HG03354 (cell line): Measurements from ENCODE around the gene RNASE12.
"Not testable (repeated sequence)": the region's sequence is repeated elsewhere in the genome, so short reads cannot be mapped to it uniquely, and the experiment has no call there.

ENCODE experiments used
- ATAC-seq: cut with Tn5 transposase; IDR thresholded peaks from one replicate; pipeline ENCODE4 v1.9.1; 2021; ENCODE audit warnings: mild to moderate bottlenecking; ENCODE audit not compliant: unreplicated experiment, poor library complexity, severe bottlenecking

The RNASE12 gene

GRCh38 chr14:20583908-20584307, 7.3 kb downstream of the RNASE12 start:
- no peak for ATAC-seq

DNA sequence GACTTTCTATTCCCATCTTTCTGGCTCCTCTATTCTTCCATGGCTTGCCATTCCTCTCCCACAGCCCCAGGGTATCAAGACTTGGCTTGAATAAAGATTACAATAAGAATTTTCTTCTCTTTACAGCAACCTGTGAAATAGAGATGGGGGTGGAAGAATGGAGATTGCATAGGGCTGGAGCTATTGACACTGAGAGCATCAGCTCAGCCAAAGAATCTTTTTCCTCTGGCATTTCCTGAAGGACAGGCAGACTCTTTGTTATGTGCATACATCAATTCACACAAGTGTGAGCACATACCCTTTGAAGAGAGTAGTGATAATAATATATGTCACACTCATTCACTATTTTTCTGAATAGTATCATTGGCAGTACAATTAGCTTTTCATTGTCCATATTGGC, 8.0 kb downstream of the RNASE12 start:
- ATAC-seq = no peak

- no peak for ATAC-seq
Measured at GRCh38 chr14:20580242-20580641, 10.9 kb downstream of the RNASE12 start.

DNA sequence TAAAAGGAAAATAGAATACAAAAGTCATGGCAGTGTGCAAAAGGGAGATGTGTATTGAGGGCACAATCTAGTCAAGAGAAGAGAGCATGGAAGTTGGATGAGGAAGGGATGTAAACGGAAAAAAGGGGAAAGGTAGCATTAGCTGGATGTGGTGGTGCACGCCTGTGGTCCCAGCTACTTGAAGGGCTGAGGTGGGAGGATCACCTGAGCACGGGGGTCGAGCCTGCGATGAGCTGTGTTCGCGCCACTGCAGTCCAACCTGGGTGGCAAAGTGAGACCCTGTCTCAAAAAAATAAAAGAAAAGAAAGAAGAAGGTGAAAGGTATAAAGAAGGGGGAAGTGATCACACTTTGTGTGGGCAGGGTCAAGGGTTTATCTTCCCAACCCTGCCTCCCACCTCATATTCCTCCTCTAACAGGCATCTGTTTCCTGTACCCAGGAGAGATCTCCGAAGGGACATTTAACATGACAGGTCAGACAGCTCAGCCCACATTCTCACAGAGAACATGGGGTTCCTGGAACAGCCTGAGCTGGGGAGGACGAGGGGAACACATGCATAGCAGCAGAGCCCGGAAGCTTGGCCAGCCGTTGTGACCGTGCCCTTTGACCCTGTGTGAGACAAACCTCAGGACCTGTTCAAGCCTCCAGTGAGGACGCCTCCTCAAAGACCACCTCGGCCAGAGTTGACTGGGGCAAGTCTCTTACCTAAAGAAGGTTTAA, 12.2 kb downstream of the RNASE12 start:
- ATAC-seq = no peak

DNA sequence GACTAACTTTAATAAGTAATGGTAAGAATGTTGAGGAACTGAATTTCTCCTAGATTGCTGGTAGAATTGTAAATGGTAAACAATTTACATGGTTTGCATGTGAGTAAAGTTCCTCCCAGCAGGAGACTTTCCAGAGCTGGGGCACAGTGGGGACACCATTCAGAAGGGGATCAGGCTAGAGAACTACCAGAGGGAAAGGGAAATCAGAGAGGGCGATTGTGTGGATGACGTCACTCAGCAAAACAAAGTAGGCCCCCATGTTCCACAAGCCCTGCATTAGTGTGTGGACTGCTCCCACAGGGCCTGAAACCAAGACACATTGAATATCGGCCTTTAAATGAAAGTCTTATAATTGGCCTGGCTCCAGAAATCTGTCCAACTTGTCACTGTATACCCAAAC, 12.9 kb downstream of the RNASE12 start:
- no peak for ATAC-seq

DNA sequence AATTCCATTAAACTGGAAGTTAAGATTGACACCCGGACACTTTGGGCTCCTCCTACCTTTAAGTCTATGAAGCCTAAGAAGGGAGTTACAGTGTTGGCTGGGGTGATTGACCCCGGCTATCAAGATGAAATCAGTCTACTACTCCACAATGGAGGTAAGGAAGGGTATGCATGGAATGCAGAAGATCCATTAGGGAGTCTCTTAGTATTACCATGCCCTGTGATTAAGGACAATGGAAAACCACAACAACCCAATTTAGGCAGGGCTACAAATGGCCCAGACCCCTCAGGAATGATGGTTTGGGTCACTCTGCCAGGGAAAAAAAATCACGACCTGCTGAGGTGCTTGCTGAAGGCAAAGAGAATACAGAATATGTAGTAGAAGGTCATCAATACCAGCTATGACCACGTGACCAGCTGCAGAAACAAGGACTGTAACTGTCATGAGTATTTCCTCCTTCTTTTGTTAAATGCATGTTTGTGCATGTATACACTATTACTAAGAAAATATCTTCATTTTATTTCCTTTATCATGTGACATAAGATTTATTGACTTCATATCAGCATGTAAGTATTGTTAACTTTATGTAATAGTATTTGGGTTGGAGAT, 18.7 kb downstream of the RNASE12 start:
- not testable (repeated sequence) for ATAC-seq

DNA sequence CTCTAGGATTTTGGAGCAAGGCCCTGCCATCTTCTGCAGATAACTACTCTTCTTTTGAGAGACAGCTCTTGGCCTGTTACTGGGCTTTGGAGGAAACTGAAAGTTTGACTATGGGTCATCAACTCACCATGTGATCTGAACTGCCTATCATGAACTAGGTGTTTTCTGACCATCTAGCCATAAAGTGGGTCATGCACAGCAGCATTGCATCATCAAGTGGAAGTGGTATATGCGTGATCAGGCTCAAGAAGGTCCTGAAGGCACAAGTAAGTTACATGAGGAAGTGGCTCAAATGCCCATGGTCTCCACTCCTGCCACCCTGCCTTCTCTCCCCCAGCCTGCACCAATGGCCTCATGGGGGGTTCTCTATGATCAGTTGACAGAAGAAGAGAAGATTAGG, 20.5 kb downstream of the RNASE12 start:
- not testable (repeated sequence) for ATAC-seq

DNA sequence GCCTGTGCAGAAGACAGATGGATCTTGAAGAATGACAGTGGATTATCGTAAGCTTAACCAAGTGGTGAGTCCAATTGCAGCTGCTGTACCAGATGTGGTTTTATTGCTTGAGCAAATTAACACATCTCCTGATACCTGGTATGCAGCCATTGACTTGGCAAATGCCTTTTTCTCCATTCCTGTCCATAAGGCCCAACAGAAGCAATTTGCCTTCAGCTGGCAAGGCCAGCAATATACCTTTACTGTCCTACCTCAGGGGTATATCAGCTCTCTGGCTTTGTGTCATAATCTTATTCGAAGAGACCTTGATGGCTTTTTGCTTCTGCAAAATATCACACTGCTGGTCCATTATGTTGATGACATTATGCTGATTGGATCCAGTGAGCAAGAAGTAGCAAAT, 21.3 kb downstream of the RNASE12 start:
- not testable (repeated sequence) for ATAC-seq

- ATAC-seq = no peak
Measured at GRCh38 chr14:20569066-20569465, 22.1 kb downstream of the RNASE12 start.

DNA sequence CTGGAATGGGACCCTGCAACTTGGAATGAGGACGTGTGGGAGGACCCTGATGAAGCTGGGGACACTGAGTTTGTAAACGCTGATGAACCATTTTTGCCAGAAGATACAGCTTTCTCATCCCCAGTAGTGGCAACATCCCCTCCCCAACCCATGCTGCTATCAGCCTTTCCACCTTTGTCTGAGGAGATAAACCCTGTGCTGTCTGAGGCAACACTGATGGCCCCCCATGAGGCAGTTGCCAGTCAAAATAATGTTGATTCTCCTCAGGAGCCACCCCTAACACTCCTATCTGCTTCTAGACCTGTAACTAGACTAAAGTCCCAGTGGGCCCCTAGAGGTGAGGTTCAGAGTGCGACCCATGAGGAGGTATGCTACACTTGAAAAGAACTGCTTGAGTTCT, 22.8 kb downstream of the RNASE12 start:
- no peak for ATAC-seq

DNA sequence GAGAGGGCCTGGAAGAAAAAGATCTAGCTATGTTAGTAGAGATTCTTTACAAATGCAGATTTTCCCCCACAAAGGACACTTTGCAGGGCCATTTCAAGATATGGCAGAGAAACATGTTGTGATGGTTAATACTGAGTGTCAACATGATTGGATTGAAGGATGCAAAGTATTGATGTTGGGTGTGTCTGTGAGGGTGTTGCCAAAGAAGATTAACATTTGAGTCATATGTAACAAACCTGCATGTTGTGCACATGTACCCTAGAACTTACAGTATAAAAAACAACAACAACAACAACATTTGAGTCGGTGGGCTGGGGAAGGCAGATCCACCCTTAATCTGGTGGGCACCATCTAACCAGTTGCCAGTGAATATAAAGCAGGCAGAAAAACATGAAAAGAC, 24.0 kb downstream of the RNASE12 start:
- ATAC-seq = not testable (repeated sequence)

DNA sequence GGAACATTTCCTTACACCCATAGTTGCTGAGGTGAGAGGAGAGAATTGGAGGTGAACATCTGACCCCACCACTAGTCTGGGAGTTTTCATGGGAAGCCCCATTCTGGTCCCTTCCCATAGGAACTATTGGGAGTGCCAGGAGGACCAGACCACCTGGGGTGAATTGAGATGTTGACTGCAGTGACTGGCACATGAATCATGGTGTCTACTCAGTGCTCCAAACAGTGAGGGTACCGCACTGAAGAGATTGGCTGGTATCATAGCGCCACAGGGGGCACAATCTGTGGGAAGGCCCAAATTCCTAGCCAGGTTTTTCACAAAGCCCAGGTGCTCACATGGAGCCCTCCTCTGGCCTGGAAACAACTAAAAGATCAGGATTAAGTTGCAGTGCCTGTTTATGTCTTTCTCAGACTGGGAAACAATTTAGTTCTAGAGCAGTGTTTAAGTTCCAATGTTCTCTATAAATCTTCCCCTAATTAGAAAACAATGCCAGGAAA, 26.6 kb downstream of the RNASE12 start:
- no peak for ATAC-seq

GRCh38 chr14:20563971-20564370, 27.2 kb downstream of the RNASE12 start:
- ATAC-seq = no peak

DNA sequence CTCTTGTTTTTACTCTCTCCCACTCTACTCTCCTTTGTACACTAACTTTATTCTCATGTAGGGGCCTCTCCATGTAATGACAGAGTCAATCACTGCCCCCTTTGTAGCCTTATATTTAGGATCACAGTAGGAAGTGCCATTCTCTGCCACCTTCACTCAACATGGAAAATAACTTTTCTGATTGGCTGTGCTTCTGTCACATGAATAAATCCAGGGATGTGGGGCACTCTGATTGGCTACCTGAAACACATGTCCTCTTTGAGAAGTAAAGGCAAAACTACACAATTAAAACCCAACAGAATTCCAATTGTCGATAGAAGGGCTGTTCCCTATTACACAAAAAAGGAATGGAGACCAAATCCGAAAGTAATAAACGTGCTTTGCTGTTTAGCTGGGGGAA, 30.2 kb downstream of the RNASE12 start, which contains the start of gene RNASE9:
Gene RNASE9 (minus strand): TSS at position 87 of the 400 bp plus-strand sequence.
- no peak for ATAC-seq

GRCh38 chr14:20559461-20559904, 31.7 kb downstream of the RNASE12 start:
- ATAC-seq = no peak

DNA sequence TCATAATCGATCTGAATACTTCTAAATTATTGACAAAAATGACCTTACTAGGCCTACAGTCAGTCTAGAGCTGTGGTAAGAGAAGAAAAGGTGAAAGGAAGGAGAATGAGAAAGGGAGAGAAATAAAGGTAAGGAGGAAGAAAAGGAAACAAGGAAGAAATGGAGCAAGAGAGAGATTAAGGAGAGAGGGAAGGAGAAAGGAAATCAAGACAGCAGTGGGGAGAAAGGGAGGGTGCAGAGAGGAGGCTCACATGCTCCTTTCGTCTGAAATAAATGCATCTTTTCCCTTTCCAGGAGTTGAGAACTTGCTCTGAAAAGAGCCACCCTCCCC, 34.0 kb downstream of the RNASE12 start:
- ATAC-seq = no peak

DNA sequence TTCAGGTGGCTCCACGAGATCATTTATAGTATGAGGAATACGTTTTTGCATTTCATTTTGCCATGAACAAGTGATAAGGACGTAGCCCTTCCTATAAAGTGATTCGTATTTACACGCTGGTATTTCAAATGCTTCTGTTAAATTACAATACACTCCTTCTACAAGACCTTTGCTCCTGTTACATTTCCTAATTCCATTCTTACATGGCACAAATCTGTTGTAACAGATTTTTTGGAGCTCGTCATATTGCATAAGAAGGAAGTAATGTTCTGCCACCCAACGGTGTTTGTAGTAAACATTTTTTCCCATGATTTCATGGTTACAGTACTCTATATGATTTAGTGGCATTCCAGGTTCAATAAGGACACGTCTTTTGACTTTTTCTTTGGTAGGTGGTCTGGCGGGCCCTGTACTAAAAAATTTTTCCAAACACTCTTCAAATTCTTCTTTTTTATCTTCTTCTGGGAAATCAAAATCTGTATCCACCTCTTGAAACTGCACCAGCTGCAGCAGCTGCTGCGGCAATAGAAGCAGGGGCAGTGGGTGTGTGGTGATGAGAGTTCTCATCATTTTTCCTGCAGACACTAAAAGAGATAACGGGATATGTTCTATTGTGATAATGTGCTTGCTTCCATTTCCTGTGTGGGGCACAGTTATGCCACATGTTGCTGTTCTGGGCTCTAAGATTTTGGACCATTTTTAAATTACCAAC, 34.5 kb downstream of the RNASE12 start:
- ATAC-seq = no peak

DNA sequence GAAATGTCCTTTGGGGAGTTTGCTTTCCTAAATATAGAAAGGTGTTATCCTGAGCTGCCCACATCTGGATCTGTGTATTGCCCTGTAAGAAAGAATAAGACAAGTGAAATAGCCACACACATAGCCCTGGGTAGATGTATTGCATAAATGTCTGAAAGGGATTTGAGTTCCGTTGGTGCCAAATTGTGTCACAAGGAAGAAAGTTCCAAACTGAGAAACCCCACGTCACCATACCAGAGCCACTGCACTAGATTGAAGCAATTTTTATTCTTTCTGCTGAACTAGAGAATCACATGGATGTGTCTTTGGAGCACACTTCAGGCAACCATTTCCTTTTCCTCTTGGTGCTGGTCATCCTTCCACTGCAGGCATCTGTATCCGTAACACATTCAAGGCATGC, 35.3 kb downstream of the RNASE12 start:
- no peak for ATAC-seq

DNA sequence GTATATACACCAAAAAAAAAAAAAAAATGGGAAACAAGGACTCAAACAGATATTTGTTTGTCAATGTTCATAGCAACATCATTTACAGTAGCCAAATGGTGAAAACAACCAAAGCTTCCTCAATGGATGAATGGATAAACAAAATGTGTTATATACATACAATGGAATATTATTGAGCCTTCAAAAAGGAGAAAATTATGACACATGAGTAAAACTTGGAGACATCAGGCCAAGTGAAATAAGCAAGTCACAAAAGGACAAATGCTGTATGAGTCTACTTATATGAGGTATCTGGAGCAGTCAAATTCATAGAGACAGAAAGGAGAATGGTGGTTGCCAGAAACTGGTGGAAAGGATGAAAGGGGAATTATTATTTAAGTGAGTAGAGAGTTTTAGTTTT, 38.2 kb downstream of the RNASE12 start:
- no peak for ATAC-seq

DNA sequence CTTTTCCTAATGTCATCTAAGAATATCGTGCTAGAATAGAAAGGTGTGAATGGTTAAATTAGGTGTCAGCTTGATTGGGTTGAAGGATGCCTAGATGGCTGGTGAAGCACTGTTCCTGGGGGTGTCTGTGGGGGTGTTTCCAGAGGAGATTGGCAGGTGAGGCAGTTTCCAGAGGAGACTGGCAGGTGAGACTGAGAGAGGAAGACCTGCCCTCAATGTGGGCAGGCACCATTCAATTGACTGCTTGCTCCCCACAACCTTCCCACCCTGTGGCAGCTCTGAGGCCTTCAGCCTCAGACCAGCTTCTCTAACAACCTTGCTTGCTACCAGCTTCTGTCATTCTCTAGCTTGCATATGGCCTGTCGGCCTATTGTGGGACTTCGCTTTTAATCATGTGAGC, 39.6 kb downstream of the RNASE12 start:
- ATAC-seq = no peak

- no peak for ATAC-seq
Measured at GRCh38 chr14:20550926-20551325, 40.2 kb downstream of the RNASE12 start.
